Measurements from ENCODE around the gene MBOAT2. TPM values are rescaled to one million over a fixed set of nuclear protein-coding genes. Genes with fewer than 3 reads are reported as not detected.

Gene MBOAT2
- total and polyA plus RNA-seq, 2 of the 13 experiments (the other 11 are each of a cell fraction or from before 2014, with no cell fraction given), result 0.11 to 0.36 TPM

- H3K27me3 ChIP-seq (ENCODE audit: control insufficient read depth in 1 of 2, insufficient read depth in 2 of 2, low read length in 2 of 2), result peaks cover 0 to 39% of the 10 kb centered on the region in 2 experiments; a peak in 4 of 5 replicates
- no TSS peak for BruUV-seq (replicated peaks)
- no peak for TF ChIP-seq ZNF343 (CRISPR knock-in tag; IDR thresholded peaks at IDR 0.05)
- no peak for TF ChIP-seq ZNF296 (CRISPR knock-in tag; conservative IDR thresholded peaks at IDR 0.05)
- TF ChIP-seq ZNF234 (CRISPR knock-in tag; conservative IDR thresholded peaks at IDR 0.05), result no peak
- TF ChIP-seq ZSCAN12 (CRISPR knock-in tag; IDR thresholded peaks at IDR 0.05), result no peak
- no peak for TF ChIP-seq ELK4 (CRISPR knock-in tag; IDR thresholded peaks at IDR 0.05; ENCODE audit: borderline replicate concordance)
- TF ChIP-seq RAD51 (IDR thresholded peaks at IDR 0.05; ENCODE audit: borderline replicate concordance), result no peak
- no peak for TF ChIP-seq FOXJ3 (CRISPR knock-in tag; IDR thresholded peaks at IDR 0.05; ENCODE audit: borderline replicate concordance)
- TF ChIP-seq REPIN1 (CRISPR knock-in tag; IDR thresholded peaks at IDR 0.05; ENCODE audit: borderline replicate concordance, low read depth), result no peak
- no peak for TF ChIP-seq ZNF326 (CRISPR knock-in tag; IDR thresholded peaks at IDR 0.05; ENCODE audit: borderline replicate concordance)
- no peak for TF ChIP-seq ZNF431 (CRISPR knock-in tag; IDR thresholded peaks at IDR 0.05; ENCODE audit: borderline replicate concordance, low read depth)
- TF ChIP-seq FLYWCH1 (CRISPR knock-in tag; IDR thresholded peaks at IDR 0.05), result no peak
- TF ChIP-seq ZNF138 (CRISPR knock-in tag; IDR thresholded peaks at IDR 0.05; ENCODE audit: low read depth), result no peak
- no peak for TF ChIP-seq PCBP2 (optimal IDR thresholded peaks at IDR 0.05; ENCODE audit: low read depth, low read length, poor library complexity, severe bottlenecking)
- TF ChIP-seq ZNF883 (CRISPR knock-in tag; IDR thresholded peaks at IDR 0.05; ENCODE audit: not compliant biosample characterization), result no peak
- TF ChIP-seq HMGA1 (CRISPR knock-in tag; conservative IDR thresholded peaks at IDR 0.05), result no peak
- TF ChIP-seq, protein P1, sequence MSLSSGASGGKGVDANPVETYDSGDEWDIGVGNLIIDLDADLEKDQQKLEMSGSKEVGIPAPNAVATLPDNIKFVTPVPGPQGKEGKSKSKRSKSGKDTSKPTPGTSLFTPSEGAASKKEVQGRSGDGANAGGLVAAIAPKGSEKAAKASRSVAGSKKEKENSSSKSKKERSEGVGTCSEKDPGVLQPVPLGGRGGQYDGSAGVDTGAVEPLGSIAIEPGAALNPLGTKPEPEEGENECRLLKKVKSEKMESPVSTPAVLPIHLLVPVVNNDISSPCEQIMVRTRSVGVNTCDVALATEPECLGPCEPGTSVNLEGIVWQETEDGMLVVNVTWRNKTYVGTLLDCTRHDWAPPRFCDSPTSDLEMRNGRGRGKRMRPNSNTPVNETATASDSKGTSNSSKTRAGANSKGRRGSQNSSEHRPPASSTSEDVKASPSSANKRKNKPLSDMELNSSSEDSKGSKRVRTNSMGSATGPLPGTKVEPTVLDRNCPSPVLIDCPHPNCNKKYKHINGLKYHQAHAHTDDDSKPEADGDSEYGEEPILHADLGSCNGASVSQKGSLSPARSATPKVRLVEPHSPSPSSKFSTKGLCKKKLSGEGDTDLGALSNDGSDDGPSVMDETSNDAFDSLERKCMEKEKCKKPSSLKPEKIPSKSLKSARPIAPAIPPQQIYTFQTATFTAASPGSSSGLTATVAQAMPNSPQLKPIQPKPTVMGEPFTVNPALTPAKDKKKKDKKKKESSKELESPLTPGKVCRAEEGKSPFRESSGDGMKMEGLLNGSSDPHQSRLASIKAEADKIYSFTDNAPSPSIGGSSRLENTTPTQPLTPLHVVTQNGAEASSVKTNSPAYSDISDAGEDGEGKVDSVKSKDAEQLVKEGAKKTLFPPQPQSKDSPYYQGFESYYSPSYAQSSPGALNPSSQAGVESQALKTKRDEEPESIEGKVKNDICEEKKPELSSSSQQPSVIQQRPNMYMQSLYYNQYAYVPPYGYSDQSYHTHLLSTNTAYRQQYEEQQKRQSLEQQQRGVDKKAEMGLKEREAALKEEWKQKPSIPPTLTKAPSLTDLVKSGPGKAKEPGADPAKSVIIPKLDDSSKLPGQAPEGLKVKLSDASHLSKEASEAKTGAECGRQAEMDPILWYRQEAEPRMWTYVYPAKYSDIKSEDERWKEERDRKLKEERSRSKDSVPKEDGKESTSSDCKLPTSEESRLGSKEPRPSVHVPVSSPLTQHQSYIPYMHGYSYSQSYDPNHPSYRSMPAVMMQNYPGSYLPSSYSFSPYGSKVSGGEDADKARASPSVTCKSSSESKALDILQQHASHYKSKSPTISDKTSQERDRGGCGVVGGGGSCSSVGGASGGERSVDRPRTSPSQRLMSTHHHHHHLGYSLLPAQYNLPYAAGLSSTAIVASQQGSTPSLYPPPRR (CRISPR knock-in tag; IDR thresholded peaks at IDR 0.05; ENCODE audit: borderline replicate concordance), result no peak
- intact Hi-C loops (cut with micrococcal nuclease; ENCODE audit: unreplicated experiment), result no loop called here
- H3K27ac ChIP-seq (ENCODE audit: extremely low read length, insufficient read depth, low read length), result no peak overlapping the region
- POLR2A ChIA-PET, result no interaction called here
- no peak for DNase-seq (ENCODE audit: low spot score)
- H3K4me2 ChIP-seq (ENCODE audit: low read depth, low read length), result peak overlapping the region; percentile 44; the same call in 1 of the 2 replicates
- in situ Hi-C loops (cut with HindIII; ENCODE audit: extremely low pct_ligation_motif_present, low pct_unique_long_range_greater_than_20kb), result no loop called here
- no peak overlapping the region for H2AFZ ChIP-seq (ENCODE audit: low read length)
- no peaks in the 10 kb centered on the region for H3K9me3 ChIP-seq (ENCODE audit: low read length)
- WGBS (ENCODE audit: low lambda C conversion rate), result 84% methylated on average over 20 of the region's 25 CpGs
- no peaks in the 10 kb centered on the region for H4K20me1 ChIP-seq (ENCODE audit: insufficient read depth, low read length)
- H3K36me3 ChIP-seq (replicated peaks in 1 of 2; ENCODE audit: control insufficient read depth in 1 of 2, insufficient read depth in 2 of 2, low read length in 2 of 2), result no peaks in the 10 kb centered on the region
- no peaks in the 10 kb centered on the region for H3K79me2 ChIP-seq (ENCODE audit: insufficient read depth, low read length)
- CTCF ChIA-PET (ENCODE audit: low intra/inter-chr PET ratio, low total read pairs), result no interaction called here
- no peak overlapping the region for H3K9ac ChIP-seq (ENCODE audit: insufficient read depth, low read depth, low read length)
- ATAC-seq, result no peak
- no peak for FAIRE-seq
- H3K4me1 ChIP-seq (ENCODE audit: insufficient read depth, low read length), result no peaks in the 10 kb centered on the region
- H3K4me3 ChIP-seq (replicated peaks in 1 of 3; ENCODE audit: insufficient read depth in 1 of 3, low read depth in 2 of 3, low read length in 3 of 3), result no peak overlapping the region; a peak in 1 of 6 replicates
These were observed 1.1 kb upstream of the MBOAT2 start for GRCh38 chr2:9004338-9005204.

All from HepG2 (cell line).